GM12874 (cell line): Measurements from ENCODE around the gene TIMM44.

Experiments
- TF ChIP-seq, protein P1 (sequence below): IDR thresholded peaks from 2 replicates; pipeline ENCODE4 v1.5.1; 2011; ENCODE audit warnings: low read depth, mild to moderate bottlenecking, control low read depth, low read length, moderate library complexity; ENCODE audit not compliant: insufficient read depth

TIMM44 gene

GRCh38 chr19:7913652-7914051 is 29.8 kb downstream of the TIMM44 start:
- TF ChIP-seq, protein P1, sequence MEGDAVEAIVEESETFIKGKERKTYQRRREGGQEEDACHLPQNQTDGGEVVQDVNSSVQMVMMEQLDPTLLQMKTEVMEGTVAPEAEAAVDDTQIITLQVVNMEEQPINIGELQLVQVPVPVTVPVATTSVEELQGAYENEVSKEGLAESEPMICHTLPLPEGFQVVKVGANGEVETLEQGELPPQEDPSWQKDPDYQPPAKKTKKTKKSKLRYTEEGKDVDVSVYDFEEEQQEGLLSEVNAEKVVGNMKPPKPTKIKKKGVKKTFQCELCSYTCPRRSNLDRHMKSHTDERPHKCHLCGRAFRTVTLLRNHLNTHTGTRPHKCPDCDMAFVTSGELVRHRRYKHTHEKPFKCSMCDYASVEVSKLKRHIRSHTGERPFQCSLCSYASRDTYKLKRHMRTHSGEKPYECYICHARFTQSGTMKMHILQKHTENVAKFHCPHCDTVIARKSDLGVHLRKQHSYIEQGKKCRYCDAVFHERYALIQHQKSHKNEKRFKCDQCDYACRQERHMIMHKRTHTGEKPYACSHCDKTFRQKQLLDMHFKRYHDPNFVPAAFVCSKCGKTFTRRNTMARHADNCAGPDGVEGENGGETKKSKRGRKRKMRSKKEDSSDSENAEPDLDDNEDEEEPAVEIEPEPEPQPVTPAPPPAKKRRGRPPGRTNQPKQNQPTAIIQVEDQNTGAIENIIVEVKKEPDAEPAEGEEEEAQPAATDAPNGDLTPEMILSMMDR = no peak

DNA sequence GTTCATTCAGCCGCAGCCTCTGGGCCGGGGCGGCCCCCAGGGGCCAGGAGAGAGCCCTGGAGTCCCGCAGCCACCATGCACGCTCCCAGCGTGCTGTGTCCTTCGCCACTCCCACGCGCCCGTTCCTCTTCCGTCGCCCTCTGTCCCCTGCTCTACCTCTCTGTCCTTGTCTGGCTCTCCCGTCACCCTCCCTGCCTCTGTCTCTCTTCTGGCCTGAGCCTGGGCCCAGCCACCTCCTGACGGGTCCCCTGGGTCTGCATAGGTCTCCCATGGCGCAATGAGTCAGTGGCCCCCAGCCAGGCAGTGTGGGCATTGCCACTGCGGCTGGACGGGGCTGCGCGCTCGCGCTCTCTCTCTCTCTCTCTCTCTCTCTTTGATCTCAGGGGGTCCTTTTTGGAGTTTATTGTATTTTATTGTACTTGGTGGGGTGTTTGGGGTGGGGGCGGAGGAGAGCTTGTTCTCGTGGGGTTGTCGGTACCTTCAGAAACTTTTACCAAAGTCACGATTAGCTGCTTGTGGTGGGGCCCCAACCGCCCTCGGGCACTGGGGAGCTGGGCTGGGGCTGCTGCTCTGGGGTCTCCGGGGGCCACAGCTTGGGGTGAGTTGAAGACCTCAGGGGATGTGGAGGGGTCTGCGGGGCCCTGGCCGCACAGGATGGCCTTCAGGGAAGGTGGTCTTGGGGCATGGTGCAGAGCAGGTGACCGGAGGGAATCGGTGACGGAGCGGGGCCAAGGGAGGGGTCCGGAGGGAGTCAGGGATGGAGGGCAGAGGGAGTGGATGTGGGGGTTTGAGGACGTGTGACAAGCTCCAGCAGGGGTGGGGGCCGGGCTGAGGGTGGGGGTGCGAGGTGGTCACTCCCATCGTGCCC is 30.5 kb downstream of the TIMM44 start:
- TF ChIP-seq, protein P1 = no peak

- TF ChIP-seq, protein P1 = no peak
Observed at GRCh38 chr19:7912144-7912696, 31.2 kb downstream of the TIMM44 start.

GRCh38 chr19:7911508-7912143 is 31.8 kb downstream of the TIMM44 start:
- TF ChIP-seq, protein P1 = no peak

GRCh38 chr19:7910321-7911161 is 32.9 kb downstream of the TIMM44 start:
- TF ChIP-seq, protein P1 = no peak

- TF ChIP-seq, protein P1 = no peak
Observed at GRCh38 chr19:7909471-7910067, 33.9 kb downstream of the TIMM44 start.
